ENCODE measurements around the gene ARID4A.

DNA sequence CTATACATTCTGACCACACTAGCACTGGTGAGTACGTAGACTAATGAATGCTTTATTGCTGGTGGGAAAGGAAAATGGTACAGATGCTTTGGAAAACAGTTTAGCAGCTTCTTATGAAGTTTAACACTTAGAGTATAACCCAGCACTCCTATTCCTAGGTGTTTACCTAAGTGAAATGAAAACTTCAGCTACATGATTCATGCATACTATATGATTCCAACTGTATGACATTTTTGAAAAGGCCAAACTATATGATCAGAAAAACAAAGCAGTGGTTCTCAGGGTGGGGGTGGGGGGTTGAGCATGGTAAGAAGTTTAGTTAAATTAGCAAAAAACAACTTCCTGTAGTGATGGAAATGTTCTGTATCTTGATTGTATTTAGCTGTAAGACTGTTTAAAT lies 22.1 kb upstream of the ARID4A start:
- TF ChIP-seq, protein P1, sequence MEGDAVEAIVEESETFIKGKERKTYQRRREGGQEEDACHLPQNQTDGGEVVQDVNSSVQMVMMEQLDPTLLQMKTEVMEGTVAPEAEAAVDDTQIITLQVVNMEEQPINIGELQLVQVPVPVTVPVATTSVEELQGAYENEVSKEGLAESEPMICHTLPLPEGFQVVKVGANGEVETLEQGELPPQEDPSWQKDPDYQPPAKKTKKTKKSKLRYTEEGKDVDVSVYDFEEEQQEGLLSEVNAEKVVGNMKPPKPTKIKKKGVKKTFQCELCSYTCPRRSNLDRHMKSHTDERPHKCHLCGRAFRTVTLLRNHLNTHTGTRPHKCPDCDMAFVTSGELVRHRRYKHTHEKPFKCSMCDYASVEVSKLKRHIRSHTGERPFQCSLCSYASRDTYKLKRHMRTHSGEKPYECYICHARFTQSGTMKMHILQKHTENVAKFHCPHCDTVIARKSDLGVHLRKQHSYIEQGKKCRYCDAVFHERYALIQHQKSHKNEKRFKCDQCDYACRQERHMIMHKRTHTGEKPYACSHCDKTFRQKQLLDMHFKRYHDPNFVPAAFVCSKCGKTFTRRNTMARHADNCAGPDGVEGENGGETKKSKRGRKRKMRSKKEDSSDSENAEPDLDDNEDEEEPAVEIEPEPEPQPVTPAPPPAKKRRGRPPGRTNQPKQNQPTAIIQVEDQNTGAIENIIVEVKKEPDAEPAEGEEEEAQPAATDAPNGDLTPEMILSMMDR (IDR thresholded peaks at IDR 0.05), result no peak
- TF ChIP-seq EP300 (IDR thresholded peaks at IDR 0.05), result no peak
- no peak for TF ChIP-seq POLR2A (IDR thresholded peaks at IDR 0.05; ENCODE audit: low read depth)
- no peak for TF ChIP-seq POLR2AphosphoS5 (IDR thresholded peaks at IDR 0.05)
